Measurements from ENCODE around the gene SNPH.

SNPH gene

DNA sequence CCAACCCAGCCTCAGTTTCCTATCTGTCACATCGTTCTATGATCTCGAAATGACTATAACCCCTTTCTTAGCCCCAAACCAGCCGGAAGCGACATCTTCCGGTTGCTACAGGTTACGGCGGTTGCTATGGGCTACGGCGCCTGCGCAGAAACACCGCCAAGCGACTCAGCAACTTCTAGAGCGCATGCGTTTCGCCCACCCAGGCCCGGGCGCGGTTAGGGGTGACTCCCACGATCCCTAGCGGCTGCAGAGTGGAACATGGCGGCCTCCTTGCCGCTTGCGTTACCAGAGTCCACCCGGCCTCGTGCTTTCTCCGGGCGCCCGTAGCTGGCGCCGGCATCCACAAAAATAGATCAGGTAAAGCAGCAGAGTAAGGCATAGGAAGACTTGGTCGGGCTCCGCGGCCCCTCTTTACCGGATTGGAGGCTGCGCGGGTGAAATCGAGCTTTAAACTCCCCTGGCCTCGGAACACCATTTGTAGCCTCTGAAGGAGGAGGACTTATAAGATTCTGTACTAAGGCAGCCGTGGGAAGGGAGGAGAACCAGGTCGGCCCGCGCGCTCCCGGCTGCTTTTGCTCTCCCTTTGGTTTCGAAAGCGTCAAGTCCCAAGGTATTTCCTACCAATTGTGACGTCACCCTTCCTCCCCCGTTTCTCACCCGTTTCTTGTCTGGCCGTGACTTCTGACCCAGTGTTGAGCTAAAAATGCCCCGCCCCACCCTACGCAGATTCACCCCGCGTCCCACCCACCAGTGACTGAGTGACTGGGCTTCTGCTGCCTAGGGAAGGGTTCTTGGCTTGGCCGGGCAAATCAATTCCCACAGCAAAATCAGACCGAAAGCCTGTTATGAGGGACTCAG is 59.3 kb downstream of the SNPH start:
- peak overlapping the region; percentile 94 for H3K4me3 ChIP-seq (ENCODE audit: low read length)
- DNase-seq (ENCODE audit: low read depth), result peak; percentile 97
- TF ChIP-seq, protein P1, sequence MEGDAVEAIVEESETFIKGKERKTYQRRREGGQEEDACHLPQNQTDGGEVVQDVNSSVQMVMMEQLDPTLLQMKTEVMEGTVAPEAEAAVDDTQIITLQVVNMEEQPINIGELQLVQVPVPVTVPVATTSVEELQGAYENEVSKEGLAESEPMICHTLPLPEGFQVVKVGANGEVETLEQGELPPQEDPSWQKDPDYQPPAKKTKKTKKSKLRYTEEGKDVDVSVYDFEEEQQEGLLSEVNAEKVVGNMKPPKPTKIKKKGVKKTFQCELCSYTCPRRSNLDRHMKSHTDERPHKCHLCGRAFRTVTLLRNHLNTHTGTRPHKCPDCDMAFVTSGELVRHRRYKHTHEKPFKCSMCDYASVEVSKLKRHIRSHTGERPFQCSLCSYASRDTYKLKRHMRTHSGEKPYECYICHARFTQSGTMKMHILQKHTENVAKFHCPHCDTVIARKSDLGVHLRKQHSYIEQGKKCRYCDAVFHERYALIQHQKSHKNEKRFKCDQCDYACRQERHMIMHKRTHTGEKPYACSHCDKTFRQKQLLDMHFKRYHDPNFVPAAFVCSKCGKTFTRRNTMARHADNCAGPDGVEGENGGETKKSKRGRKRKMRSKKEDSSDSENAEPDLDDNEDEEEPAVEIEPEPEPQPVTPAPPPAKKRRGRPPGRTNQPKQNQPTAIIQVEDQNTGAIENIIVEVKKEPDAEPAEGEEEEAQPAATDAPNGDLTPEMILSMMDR (conservative IDR thresholded peaks at IDR 0.05; ENCODE audit: low read length), result 0 out of 2 replicates have a peak, but pooled peaks have one; percentile 15

DNA sequence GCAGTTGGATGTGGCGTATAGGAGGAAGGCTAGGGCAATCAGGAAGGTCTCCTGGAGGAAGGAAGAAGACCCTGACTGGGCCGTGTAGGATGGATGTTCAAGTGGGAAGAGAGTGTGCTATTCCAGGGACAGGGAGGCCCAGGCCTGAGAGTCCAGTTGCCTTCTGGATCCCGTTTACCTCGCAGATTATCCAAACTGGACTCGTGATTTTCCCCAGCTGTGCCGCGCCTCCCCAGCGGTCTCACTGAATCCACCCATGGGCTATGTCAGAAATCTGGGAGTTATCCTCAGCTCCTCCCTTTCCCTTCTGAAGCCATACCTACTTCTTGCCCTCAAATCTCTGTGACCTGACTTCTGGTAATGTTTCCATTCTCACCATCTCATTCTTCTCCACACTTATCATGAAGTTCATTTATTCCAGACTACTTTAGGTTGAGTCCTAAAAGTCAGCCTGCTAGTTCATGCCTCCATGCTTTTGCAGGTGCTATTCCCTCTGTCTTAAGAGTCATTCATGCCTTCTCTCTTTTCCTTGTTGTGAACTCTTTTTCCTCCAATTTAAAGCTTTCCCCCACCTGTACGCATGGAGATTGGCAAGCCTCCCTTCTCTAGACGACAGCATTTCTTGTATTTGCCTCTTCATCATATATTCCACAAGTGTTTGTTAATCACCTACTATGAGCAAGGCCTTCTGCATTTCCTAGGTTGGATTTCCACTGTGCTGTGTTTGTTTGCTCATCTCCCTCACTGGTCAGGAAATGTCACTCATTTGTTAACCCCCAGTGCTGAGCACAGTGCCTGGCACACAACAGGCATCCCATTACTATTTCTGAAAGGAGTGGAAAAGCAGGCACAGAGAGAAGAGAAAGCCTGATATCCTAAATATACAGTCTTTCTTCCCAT is 60.2 kb downstream of the SNPH start:
- TF ChIP-seq, protein P1 (conservative IDR thresholded peaks at IDR 0.05; ENCODE audit: low read length), result no peak
- DNase-seq (ENCODE audit: low read depth), result peak; percentile 51

DNA sequence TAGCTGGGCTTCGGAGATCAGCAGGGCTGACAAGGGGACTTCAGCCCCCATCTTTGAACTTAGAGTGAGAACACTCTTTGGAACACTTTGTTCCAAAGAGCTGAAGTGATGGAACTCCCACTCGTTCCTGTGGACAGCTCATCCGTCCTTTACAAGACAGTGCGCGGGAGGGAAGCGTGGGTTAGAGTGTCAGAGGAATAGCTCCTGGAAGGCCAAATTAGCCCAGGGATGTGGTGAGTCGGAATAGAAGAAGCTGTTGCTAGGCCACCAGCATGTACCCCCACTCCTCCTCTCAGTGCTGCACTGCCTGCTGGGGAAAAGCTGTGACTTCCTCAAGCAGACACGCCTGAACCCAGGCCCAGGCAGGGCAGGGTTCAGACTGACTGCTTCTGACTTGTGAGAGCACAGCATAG is 61.2 kb downstream of the SNPH start:
- TF ChIP-seq, protein P1 (conservative IDR thresholded peaks at IDR 0.05; ENCODE audit: low read length), result no peak
- no peak overlapping the region for H3K4me3 ChIP-seq (ENCODE audit: low read length)
- DNase-seq (ENCODE audit: low read depth), result peak; percentile 63

More for the DNA sequence above, 60.2 kb downstream of the SNPH start:
- H3K4me3 ChIP-seq (ENCODE audit: low read length), result peak overlapping the region; percentile 94

DNA sequence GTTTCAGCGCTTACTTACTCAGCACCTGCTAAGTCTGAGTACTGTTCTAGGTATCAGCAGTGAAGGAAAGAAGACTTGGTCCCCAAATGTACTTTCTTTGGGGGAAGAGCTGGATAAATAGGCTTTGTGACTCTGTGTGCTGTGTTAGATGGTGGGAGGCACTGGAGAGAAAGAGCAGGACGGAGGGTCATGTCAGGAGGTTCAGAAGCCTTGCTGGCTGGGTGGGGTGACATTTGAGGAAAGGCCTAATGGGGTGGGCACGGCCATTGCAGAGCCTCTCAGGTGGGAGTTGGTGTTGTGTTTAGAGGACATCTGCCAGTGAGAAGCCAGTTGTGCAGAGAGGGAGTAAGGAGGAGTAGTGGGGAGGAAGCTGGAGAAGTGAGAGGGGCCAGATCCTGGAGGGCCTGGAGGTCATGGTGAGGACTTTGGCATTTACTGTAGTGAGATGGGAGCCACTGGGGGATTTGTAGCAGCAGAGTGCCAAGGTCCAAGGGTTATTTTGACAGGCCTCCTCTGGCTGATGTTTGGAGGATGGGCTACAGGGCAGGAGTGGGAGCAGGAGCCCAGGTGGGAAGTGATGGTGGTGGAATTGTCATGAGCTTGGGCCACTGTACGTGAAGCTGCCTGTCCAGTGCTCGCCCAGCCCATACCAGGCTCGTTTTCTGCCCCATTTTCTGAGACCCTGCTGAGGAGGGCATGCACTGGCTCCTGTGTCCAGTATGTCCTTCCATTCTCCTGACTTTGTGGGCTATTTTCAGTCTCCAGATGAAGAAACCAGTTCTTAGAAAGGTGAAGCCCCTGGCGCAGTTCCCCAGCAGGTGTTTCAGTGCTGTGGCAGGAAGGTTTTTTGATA is 62.0 kb downstream of the SNPH start:
- no peak overlapping the region for H3K4me3 ChIP-seq (ENCODE audit: low read length)
- no peak for DNase-seq (ENCODE audit: low read depth)
- TF ChIP-seq, protein P1 (conservative IDR thresholded peaks at IDR 0.05; ENCODE audit: low read length), result no peak

DNA sequence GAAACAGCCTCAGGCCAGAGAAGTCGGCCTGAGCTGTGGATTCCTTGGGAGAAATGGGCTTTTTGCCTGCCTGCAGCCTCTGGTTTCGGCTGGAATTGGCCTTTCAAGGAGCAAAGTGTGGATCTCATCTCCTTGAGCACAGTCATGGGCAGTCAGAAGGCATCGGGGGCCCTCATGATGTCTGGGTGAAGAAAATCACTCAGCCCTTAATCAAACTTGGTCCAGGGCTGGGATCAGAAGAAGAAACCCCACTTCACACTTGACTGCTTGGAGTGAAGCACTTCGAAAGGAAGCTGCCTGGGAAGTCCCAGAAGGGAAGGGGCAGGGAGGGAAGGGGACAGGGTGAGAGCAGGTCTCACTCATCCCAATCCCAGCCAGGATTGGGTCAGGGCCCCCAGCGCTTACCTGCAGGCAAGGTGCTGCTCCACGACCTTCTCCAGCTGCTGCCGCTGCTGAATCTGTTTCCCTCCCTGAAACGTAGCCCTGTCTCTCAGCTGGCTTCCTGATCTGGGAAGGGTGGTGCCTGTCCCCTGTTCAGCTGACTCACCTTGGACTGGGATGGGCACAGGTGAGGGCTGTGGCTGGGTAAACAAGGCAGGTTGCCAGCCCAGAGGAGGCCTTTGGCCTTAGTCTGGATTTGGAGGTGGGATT is 62.7 kb downstream of the SNPH start, which contains the start of gene SDCBP2:
TSS of gene SDCBP2 (minus strand) at position 460 of the 651 bp plus-strand sequence. CDS start 8,723 bp downstream, outside the sequence.
- TF ChIP-seq, protein P1 (conservative IDR thresholded peaks at IDR 0.05; ENCODE audit: low read length), result no peak
- no peak within 1 kb of the TSS for H3K4me3 ChIP-seq (ENCODE audit: low read length)
- no peak for DNase-seq (ENCODE audit: low read depth)

Data from AG10803 (cell line).